Panc1 (cell line): ENCODE measurements around the gene TJP2. TPM values are rescaled to one million over a fixed set of nuclear protein-coding genes. Genes with fewer than 3 reads are reported as not detected.

Experiments
- ATAC-seq: fragments of 200-7000 bp; cut with Tn5 transposase; 2 replicates; pipeline ENCODE4 v1.9.1; 2020; ENCODE audit warnings: mild to moderate bottlenecking, moderate library complexity
- BruUV-seq: library from RNA; stranded (reverse); fragments of 400-500 nt; replicated peaks from 2 replicates; lab custom pipeline; 2021; lab: Mats Ljungman, UMichigan
- CTCF ChIA-PET: fragments of 300-600 bp; sonication (Branson Sonifier 250); formaldehyde crosslinking; loops from one replicate; lab custom pipeline; 2022; ENCODE audit warnings: antibody characterized with exemption; lab: Charles Lee
- POLR2A ChIA-PET: fragments of 300-600 bp; sonication (Branson Sonifier 250); formaldehyde crosslinking; loops from one replicate; lab custom pipeline; 2022; ENCODE audit warnings: antibody characterized with exemption; lab: Charles Lee
- DNase-seq: peaks from one replicate; pipeline ENCODE4 v3.0.0-alpha.2; 2010; ENCODE audit warnings: low read depth, low spot score
- H3K27ac ChIP-seq: 2 replicates; pipeline ENCODE4 v1.5.1; 2011; ENCODE audit warnings: mild to moderate bottlenecking, low read length, inconsistent platforms
- H3K27me3 ChIP-seq: fragments of 200-500 bp; sonication (Bioruptor generic); 2 replicates; pipeline ENCODE4 v1.6.0; 2014; ENCODE audit warnings: low read length, inconsistent platforms; ENCODE audit not compliant: control insufficient read depth, insufficient read depth
- H3K36me3 ChIP-seq: fragments of 200-500 bp; sonication (Bioruptor generic); 2 replicates; pipeline ENCODE4 v1.5.1; 2014; ENCODE audit warnings: inconsistent platforms, mild to moderate bottlenecking, low read length, moderate library complexity; ENCODE audit not compliant: control insufficient read depth, insufficient read depth
- H3K4me1 ChIP-seq: 2 replicates; pipeline ENCODE4 v1.5.1; 2011; ENCODE audit warnings: inconsistent platforms, mild to moderate bottlenecking, low read length, moderate library complexity; ENCODE audit not compliant: control insufficient read depth, insufficient read depth
- H3K4me3 ChIP-seq, 2 experiments: 2 replicates each; pipeline ENCODE4 v1.5.1; 2011 to 2012; ENCODE audit warnings: low read depth in 2 of 2, low read length in 2 of 2, mild to moderate bottlenecking in 2 of 2, inconsistent platforms in 1 of 2, moderate library complexity in 1 of 2
- H3K9me3 ChIP-seq: fragments of 200-500 bp; sonication (Bioruptor generic); 2 replicates; pipeline ENCODE4 v1.5.1; 2014; ENCODE audit warnings: low read depth, mild to moderate bottlenecking, inconsistent platforms, low read length, moderate library complexity; ENCODE audit not compliant: control insufficient read depth, insufficient read depth
- CTCF ChIP-seq: fragments of 450-650 bp; IDR thresholded peaks from 2 replicates; pipeline ENCODE4 v1.5.1; 2017; ENCODE audit warnings: mild to moderate bottlenecking
- POLR2AphosphoS5 ChIP-seq: IDR thresholded peaks from 2 replicates; pipeline ENCODE4 v1.6.1; 2012; ENCODE audit warnings: mild to moderate bottlenecking, low read depth, low read length, moderate library complexity
- REST ChIP-seq, 2 experiments: IDR thresholded peaks; 2 replicates each; pipeline ENCODE4 v1.6.1; 2011 to 2012; ENCODE audit warnings: low read depth in 2 of 2, control low read depth in 1 of 2, low read length in 1 of 2, mild to moderate bottlenecking in 1 of 2, moderate library complexity in 1 of 2; ENCODE audit not compliant: insufficient read depth in 1 of 2
- SIN3A ChIP-seq: IDR thresholded peaks from 2 replicates; pipeline ENCODE4 v1.6.1; 2012; ENCODE audit warnings: low read depth, mild to moderate bottlenecking, low read length, moderate library complexity, borderline replicate concordance; ENCODE audit not compliant: insufficient read depth
- TCF7L2 ChIP-seq: IDR thresholded peaks from 2 replicates; pipeline ENCODE4 v1.6.1; 2011; ENCODE audit warnings: mild to moderate bottlenecking, low read depth, low read length, inconsistent platforms
- in situ Hi-C: cut with HindIII; loops from 2 replicates; pipeline ENCODE4 v1.10.0; 2016; ENCODE audit warnings: low sequenced_read_pairs, low pct_unique_long_range_greater_than_20kb
- intact Hi-C: fragments of 100-400 bp; cut with micrococcal nuclease; formaldehyde crosslinking; loops from one replicate; pipeline ENCODE4 v1.10.0; 2022; ENCODE audit not compliant: unreplicated experiment
- total RNA-seq: library from RNA; stranded (reverse); gene quantifications from one replicate; pipeline ENCODE4 v1.2.1, GENCODE V29; 2021; ENCODE audit not compliant: unreplicated experiment

TJP2 gene
- total RNA-seq, 1 experiment from 2014 or later = 40.2 TPM

DNA sequence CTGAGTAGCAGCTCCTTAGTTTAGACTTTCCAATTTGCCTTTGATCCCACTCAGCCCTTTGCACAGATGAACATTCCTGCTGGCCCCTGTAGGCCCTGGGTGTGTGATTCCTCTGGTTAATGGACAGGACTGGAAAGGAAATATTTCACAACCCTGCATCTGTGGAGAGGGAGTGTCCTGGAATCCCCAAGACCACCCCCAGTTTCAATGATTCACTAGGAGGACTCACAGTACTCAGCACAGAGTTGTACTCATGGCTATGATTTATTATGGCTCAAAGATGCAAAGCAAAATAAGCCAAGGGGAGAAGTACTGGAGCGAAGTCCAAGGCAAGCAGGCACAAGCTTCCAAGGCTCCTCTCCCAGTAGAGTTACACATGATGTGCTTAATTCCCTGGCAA is 42.4 kb upstream of the TJP2 start:
- no peaks in the 10 kb centered on the region for H3K9me3 ChIP-seq
- 0 out of 2 replicates have a peak, but pooled peaks cover 4% of the 10 kb centered on the region for H3K4me1 ChIP-seq
- ChIA-PET POLR2A (interaction anchor here (0.6 kb wide), 1 partner anchor 18 kb away, joined by 7 read pairs; no protein-coding TSS in a partner anchor), CTCF (no interaction called here)
- no TSS peak for BruUV-seq
- TF ChIP-seq REST (IDR thresholded peaks at IDR 0.05; ENCODE audit: insufficient read depth in 1 of 2, low read depth in 2 of 2, low read length in 1 of 2) = no peak
- no peak for TF ChIP-seq CTCF
- TF ChIP-seq SIN3A = no peak
- TF ChIP-seq TCF7L2 = no peak
- no peak for TF ChIP-seq POLR2AphosphoS5
- H3K27ac ChIP-seq = no peak overlapping the region
- H3K27me3 ChIP-seq = no peaks in the 10 kb centered on the region
- no peaks in the 10 kb centered on the region for H3K36me3 ChIP-seq
- H3K4me3 ChIP-seq = no peak overlapping the region
- ATAC-seq (no peak), DNase-seq (no peak)
- in situ Hi-C loops = no loop called here
- intact Hi-C loops = no loop called here

DNA sequence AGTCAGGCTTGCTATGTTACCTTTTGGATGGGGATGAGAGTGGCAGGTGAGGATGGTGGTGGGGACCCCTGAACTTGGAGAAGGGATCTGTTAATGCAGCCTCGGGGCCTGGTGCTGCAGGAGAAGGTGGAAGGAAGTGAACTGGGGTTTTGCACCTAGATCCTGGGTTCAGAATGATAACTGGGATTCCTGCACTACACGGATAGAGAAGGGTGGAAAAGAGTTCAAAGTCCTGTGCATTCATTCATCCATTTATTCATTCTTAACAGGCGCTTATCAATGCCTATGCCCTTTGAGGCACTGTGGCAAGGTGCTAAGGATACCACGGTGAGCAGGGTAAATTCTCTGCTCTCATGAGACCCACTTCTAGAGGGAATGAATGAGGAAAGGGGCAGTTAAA is 41.7 kb upstream of the TJP2 start:
- H3K27ac ChIP-seq = no peak overlapping the region
- TF ChIP-seq POLR2AphosphoS5 (no peak), SIN3A (no peak), REST (IDR thresholded peaks at IDR 0.05; ENCODE audit: insufficient read depth in 1 of 2, low read depth in 2 of 2, low read length in 1 of 2) (no peak), TCF7L2 (no peak), CTCF (no peak)
- no peak for DNase-seq
- 0 out of 2 replicates have a peak, but pooled peaks cover 4% of the 10 kb centered on the region for H3K4me1 ChIP-seq
- H3K36me3 ChIP-seq = no peaks in the 10 kb centered on the region
- no peak for ATAC-seq
- BruUV-seq = no TSS peak
- intact Hi-C loops (no loop called here), in situ Hi-C loops (no loop called here)
- H3K9me3 ChIP-seq = no peaks in the 10 kb centered on the region
- no peak overlapping the region for H3K4me3 ChIP-seq
- H3K27me3 ChIP-seq = no peaks in the 10 kb centered on the region
- CTCF ChIA-PET = no interaction called here
- POLR2A ChIA-PET = interaction anchor here (0.6 kb wide), 1 partner anchor 19 kb away, joined by 7 read pairs; no protein-coding TSS in a partner anchor
